HG02981 (cell line): ENCODE data around the gene MBD3L5.
"Not testable (repeated sequence)": the region's sequence is repeated elsewhere in the genome, so short reads cannot be mapped to it uniquely, and the experiment has no call there.

Experiments
- ATAC-seq: cut with Tn5 transposase; IDR thresholded peaks from one replicate; pipeline ENCODE4 v1.9.1; 2021; ENCODE audit warnings: mild to moderate bottlenecking, moderate library complexity; ENCODE audit not compliant: unreplicated experiment

The MBD3L5 gene

GRCh38 chr19:7051421-7051820, 21.0 kb downstream of the MBD3L5 start:
- ATAC-seq, result not testable (repeated sequence)

DNA sequence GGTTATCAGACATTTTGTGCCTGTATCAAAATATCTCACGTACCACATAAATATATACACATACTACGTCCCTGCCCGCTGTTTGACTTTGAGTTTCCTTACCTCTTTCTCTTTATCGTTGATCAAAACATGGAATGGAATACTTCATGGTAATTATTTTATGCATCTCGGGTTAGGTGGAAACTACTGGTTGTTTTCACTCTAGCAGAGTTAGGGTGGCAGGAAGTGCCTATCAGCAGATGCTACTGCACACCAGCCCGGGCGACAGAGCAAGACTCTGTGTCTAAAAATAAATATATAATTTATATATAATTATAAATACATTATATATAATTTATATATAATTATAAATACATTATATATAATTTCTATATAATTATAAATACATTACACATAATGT, 22.5 kb downstream of the MBD3L5 start:
- not testable (repeated sequence) for ATAC-seq

DNA sequence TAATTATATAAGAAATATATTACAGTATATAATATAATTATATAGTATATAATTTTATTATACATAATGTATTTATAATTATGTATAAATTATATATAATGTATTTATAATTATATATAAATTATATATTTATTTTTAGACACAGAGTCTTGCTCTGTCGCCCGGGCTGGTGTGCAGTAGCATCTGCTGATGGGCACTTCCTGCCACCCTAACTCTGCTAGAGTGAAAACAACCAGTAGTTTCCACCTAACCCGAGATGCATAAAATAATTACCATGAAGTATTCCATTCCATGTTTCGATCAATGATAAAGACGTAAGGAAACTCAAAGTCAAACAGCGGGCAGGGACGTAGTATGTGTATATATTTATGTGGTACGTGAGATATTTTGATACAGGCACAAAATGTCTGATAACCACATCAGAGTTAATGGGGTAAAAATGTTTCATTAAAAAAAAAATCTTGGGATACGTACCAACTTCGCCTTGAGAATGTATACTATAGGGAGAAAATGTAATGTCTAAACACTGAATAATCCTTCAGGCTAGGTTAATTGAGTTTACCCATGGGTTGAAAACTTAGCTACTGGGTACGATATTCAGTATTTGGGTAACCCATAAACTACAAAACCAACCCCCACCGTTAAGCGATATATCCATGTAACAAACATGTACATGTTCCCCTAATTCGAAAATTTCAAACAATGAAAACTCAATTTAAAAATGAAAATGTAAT, 24.4 kb downstream of the MBD3L5 start:
- ATAC-seq, result not testable (repeated sequence)

GRCh38 chr19:7055679-7056078, 25.3 kb downstream of the MBD3L5 start:
- ATAC-seq, result not testable (repeated sequence)

GRCh38 chr19:7056371-7056770, 26.0 kb downstream of the MBD3L5 start:
- ATAC-seq, result not testable (repeated sequence)

DNA sequence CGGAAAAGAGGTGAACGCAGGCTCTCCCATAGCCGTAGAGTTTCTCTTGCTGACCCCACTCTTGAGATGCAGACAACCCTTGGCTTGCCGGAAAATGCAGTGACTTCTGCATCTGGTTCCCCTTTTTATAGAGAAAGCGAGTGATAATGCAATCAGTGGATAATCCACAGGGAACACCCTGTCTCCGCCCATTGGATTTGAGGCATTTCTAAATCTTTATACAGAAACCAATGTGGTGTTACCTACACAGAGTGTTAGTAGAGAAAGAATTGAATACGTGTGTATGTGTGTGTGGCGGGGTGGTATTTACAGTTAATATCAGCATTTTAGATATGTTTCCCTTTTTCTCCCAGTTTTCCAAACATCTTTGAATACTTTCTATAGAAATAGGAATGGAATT, 28.2 kb downstream of the MBD3L5 start, which contains the start of gene MBD3L3:
Gene MBD3L3 (minus strand): TSS at position 101 of the 400 bp plus-strand sequence. CDS start 71 bp downstream, at position 30.
- ATAC-seq, result not testable (repeated sequence)

- not testable (repeated sequence) for ATAC-seq
Observed at GRCh38 chr19:7059977-7060376, 29.6 kb downstream of the MBD3L5 start.

DNA sequence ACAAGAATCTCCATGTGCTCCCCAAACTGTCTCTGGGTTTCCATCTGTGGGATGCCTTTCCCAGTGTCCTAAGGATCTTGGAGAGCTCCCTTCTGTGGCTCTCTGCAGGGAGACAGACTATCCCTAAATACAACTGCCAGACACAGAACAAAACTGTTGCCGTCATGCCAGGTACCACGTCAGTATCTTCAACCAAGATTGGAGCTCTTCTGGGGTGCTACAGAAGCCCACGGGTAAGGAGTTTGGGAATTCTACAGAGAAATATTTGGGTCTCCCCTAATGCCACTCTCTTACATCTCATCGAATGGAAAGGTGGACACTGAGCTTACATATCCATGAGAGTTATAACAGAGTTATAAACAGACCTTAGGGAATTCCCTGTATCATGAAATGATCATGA, 33.0 kb downstream of the MBD3L5 start:
- no peak for ATAC-seq

DNA sequence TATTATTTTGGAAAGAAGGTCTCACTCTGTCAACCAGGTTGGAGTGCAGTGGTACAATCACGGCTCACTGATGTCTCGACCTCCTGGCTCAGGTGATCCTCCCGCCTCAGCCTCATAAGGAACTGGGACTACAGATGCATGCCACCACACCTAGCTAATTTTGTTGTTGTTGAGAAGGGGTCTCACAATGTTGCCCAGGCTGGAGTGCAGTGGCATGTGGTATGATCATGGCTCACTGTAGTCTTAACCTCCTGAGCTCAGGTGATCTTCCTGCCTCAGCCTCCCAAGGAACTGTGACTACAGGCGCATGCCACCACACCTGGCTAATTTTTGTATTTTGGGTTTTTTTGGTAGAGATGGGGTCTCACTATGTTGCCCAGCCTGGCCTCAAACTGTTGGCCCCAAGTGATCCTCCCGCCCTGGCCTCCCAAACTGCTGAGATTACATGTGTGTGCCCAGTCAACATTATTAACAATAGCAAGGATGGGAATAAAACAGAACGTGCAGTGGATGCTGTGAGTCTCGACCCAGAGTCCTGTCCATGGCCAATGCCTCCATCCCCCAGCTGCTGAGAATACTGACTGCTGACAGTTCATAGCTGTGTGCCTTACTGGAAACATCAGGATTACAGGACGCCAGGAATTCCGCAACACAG, 33.5 kb downstream of the MBD3L5 start:
- no peak for ATAC-seq

GRCh38 chr19:7067122-7067521, 36.7 kb downstream of the MBD3L5 start:
- not testable (repeated sequence) for ATAC-seq

DNA sequence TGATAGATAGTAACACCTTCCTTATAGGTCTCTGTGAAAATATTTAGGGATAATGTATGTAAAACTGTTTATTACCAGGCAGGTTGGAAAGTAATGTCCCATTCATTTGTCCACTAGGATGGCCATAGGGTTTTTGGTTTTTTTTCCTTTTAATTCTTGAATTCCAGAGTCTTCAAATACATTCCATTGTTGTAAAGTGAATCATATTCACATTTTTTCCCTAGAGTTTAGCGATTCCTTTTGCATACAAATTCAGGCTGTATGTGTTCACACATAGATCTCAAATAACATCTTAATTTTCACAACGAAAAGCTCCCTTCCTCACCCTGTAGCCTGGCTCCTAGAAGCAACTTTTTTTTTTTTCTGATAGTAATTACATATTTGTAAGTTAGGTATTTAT, 37.3 kb downstream of the MBD3L5 start:
- ATAC-seq, result no peak

DNA sequence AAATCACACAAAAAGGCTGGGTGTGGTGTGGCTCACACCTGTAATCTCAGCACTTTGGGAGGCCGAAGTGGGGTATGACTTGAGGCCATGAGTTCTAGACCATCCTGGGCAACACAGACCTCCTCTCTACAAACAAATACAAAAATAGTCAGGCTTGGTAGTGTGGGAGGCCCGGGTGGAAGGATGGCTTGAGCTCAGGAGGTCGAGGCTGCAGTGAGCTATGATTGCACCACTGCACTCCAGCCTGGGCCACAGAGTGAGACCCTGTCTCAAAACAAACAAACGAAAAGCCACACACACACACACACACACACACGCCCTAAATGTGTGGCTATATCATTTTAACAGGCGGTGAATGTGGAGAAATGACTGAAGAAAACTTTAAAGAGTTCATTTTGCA, 38.2 kb downstream of the MBD3L5 start:
- ATAC-seq, result no peak

GRCh38 chr19:7069042-7069903, 38.9 kb downstream of the MBD3L5 start, which contains the start of gene ZNF557:
ZNF557 (plus strand) TSS chr19:7069703; CDS start chr19:7075075, 5,372 bp downstream.
- peak; percentile 94 for ATAC-seq

DNA sequence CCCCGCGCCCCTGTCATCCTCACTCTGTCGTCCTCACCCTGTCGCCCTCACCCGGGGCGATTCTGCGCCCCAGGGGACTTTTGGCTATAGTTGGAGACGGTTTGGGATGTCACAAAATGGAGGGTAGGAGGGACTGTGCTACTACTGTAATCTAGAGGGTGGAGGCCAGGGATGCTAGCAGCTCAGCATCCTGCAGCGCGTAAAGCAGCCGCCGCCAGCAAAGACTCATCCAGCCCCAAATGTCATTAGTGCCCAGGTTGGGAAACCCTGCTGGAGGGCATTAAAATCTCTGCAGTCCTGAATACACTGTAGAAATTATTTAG, 39.5 kb downstream of the MBD3L5 start:
- ATAC-seq, result no peak

DNA sequence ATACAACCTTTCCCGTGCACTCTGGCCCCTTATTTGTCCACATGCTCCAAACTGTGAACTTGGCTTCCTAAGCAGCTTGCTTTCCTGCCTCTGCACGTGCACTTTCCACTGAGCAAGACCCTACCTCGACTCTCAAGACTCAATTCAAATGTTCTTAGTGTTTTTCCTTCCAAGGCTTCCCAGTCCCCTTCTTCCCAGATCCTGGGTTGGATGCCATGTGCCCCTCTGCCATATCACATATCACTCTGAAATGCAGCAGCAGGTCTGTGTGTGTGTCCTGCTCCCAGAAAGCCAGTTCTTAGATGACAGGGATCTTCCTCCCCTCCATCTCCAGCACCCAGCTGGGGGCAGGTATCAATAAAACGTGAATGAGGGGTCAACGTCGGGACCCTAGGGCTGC, 42.2 kb downstream of the MBD3L5 start:
- no peak for ATAC-seq

- ATAC-seq, result no peak
Observed at GRCh38 chr19:7074705-7075282, 44.4 kb downstream of the MBD3L5 start.

GRCh38 chr19:7076151-7076550, 45.8 kb downstream of the MBD3L5 start:
- ATAC-seq, result no peak

GRCh38 chr19:7078008-7078407, 47.6 kb downstream of the MBD3L5 start:
- ATAC-seq, result no peak
